Trophoblast cell (in vitro differentiated cells and primary cell): Measurements from ENCODE around the gene NENF.

Experiments
- DNase-seq, 2 donors: peaks; one replicate each; pipeline ENCODE4 v3.0.0-alpha.2; 2016
- H2AFZ ChIP-seq: 2 replicates; pipeline ENCODE4 v1.6.1; 2013; ENCODE audit warnings: low read length, moderate library complexity, mild to moderate bottlenecking; ENCODE audit not compliant: insufficient read depth, poor library complexity
- H2AK5ac ChIP-seq: 2 replicates; pipeline ENCODE4 v1.6.1; 2013; ENCODE audit warnings: mild to moderate bottlenecking, low read length
- H2BK120ac ChIP-seq: 2 replicates; pipeline ENCODE4 v1.6.1; 2013; ENCODE audit warnings: low read length, mild to moderate bottlenecking, moderate library complexity; ENCODE audit not compliant: insufficient read depth, poor library complexity
- H2BK12ac ChIP-seq: 2 replicates; pipeline ENCODE4 v1.6.1; 2013; ENCODE audit warnings: mild to moderate bottlenecking, low read length, moderate library complexity
- H2BK5ac ChIP-seq: 2 replicates; pipeline ENCODE4 v1.6.1; 2013; ENCODE audit warnings: low read length, low read depth, moderate library complexity, mild to moderate bottlenecking; ENCODE audit not compliant: poor library complexity
- H3K14ac ChIP-seq: 2 replicates; pipeline ENCODE4 v1.6.1; 2013; ENCODE audit warnings: mild to moderate bottlenecking, low read length
- H3K18ac ChIP-seq: 2 replicates; pipeline ENCODE4 v1.6.1; 2013; ENCODE audit warnings: mild to moderate bottlenecking, low read length
- H3K23ac ChIP-seq: 2 replicates; pipeline ENCODE4 v1.6.1; 2013; ENCODE audit warnings: low read length
- H3K27ac ChIP-seq: 2 replicates; pipeline ENCODE4 v1.5.1; 2013; ENCODE audit warnings: low read depth, mild to moderate bottlenecking, inconsistent platforms, low read length, moderate library complexity
- H3K27me3 ChIP-seq: 2 replicates; pipeline ENCODE4 v1.6.1; 2013; ENCODE audit warnings: inconsistent platforms, mild to moderate bottlenecking, low read length, moderate library complexity; ENCODE audit not compliant: insufficient read depth
- H3K36me3 ChIP-seq, 2 experiments: 1 replicate in 1 of 2; 2 replicates in 1 of 2; pipeline ENCODE4 v1.6.1; 2013; ENCODE audit warnings: low read length in 2 of 2, mild to moderate bottlenecking in 2 of 2, moderate library complexity in 1 of 2; ENCODE audit not compliant: insufficient read depth in 2 of 2, control insufficient read depth in 1 of 2
- H3K4ac ChIP-seq: 2 replicates; pipeline ENCODE4 v1.6.1; 2013; ENCODE audit warnings: low read depth, mild to moderate bottlenecking, low read length, moderate library complexity
- H3K4me1 ChIP-seq, 2 experiments: 1 replicate in 1 of 2; 2 replicates in 1 of 2; pipeline ENCODE4 v1.6.1; 2013; ENCODE audit warnings: low read length in 2 of 2, mild to moderate bottlenecking in 2 of 2, moderate library complexity in 1 of 2; ENCODE audit not compliant: insufficient read depth in 2 of 2, control insufficient read depth in 1 of 2
- H3K4me2 ChIP-seq: 2 replicates; pipeline ENCODE4 v1.6.1; 2013; ENCODE audit warnings: inconsistent platforms, mild to moderate bottlenecking, low read length, moderate library complexity
- H3K4me3 ChIP-seq: 2 replicates; pipeline ENCODE4 v1.5.1; 2013; ENCODE audit warnings: mild to moderate bottlenecking, low read depth, low read length, inconsistent platforms
- H3K79me1 ChIP-seq: one replicate; pipeline ENCODE4 v1.6.1; 2013; ENCODE audit warnings: low read length
- H3K79me2 ChIP-seq: 2 replicates; pipeline ENCODE4 v1.6.1; 2013; ENCODE audit warnings: low read length, mild to moderate bottlenecking; ENCODE audit not compliant: control insufficient read depth, insufficient read depth, poor library complexity
- H3K9ac ChIP-seq: 2 replicates; pipeline ENCODE4 v1.6.1; 2013; ENCODE audit warnings: mild to moderate bottlenecking, low read length
- H3K9me3 ChIP-seq: 2 replicates; pipeline ENCODE4 v1.6.1; 2013; ENCODE audit warnings: low read depth, mild to moderate bottlenecking, control low read depth, inconsistent platforms, low read length; ENCODE audit not compliant: insufficient read depth
- H4K12ac ChIP-seq: 2 replicates; pipeline ENCODE4 v1.6.1; 2013; ENCODE audit warnings: low read depth, mild to moderate bottlenecking, low read length, moderate library complexity
- H4K8ac ChIP-seq: 2 replicates; pipeline ENCODE4 v1.6.1; 2013; ENCODE audit warnings: low read depth, mild to moderate bottlenecking, low read length, moderate library complexity
- H4K91ac ChIP-seq: one replicate; pipeline ENCODE4 v1.6.1; 2013; ENCODE audit warnings: low read depth, mild to moderate bottlenecking, low read length, moderate library complexity
- WGBS: extraction: QIAGEN DNeasy Blood & Tissue Kit; methylation state at CpG from one replicate; pipeline ENCODE4 v1.1.7; 2013; ENCODE audit warnings: missing lambda C conversion rate; ENCODE audit not compliant: insufficient read length, insufficient coverage; ENCODE audit errors: extremely low coverage; 5-methylcytosine and 5-hydroxymethylcytosine counted together

NENF gene

DNA sequence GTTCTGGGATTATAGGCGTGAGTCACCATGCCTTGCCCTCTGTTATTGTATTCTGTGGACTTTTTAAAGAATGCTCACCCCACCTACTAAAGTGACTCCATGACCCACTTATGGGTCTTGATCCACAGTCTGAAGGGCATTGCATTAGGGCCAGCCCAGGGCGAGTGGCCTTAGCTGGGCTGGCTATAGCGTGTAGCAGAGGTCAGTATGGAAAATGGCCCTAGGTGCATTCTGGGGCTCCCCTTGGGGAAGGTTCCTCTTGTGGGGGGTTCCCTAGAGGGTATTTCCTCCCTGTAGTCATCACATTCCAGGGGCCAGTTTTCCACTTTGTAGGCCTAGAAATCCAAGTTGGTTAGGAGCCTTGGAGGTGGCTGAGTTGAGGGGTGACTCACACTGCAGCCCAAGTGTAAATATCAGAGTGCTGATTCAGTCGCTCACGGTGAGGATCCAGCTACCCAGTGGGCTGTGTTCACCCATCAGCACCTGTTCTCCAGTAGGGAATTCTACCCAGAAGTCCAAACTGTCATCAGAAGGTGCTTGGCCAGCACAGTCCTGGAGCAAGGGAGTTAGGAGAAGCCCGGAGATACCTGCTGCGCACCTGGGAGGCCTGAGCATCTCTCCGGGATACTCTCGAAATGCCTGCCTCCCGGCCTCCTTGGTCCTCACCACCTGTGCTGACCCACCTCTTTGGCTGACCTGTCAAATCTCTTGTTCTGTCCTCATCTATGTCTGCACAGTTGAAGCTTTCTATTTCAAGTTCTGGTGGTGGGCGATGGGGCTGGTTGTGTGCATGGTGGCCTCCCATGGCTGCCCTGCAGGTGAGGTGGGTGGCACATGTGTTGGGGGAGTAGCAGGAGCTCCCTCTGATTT, 52.2 kb downstream of the NENF start:
- H3K4me2 ChIP-seq, result no peak overlapping the region
- H3K27ac ChIP-seq, result peak overlapping the region; percentile 80
- peak overlapping the region; percentile 44 for H2AK5ac ChIP-seq
- H3K23ac ChIP-seq, result no peak overlapping the region
- H2AFZ ChIP-seq, result no peak overlapping the region
- no peaks in the 10 kb centered on the region for H3K36me3 ChIP-seq
- peak overlapping the region; percentile 18 for H3K18ac ChIP-seq
- H4K8ac ChIP-seq, result no peak overlapping the region
- H3K14ac ChIP-seq, result peak overlapping the region; percentile 55
- peaks cover 32 to 42% of the 10 kb centered on the region in 2 experiments for H3K4me1 ChIP-seq
- DNase-seq, result peak in 1 of 2 donors; percentile 51
- H3K27me3 ChIP-seq, result no peaks in the 10 kb centered on the region
- peaks cover 27% of the 10 kb centered on the region for H3K79me1 ChIP-seq
- no CpG with 5 or more reads among the region's 11 CpGs for WGBS
- H2BK120ac ChIP-seq, result peak overlapping the region; percentile 29
- peak overlapping the region; percentile 16 for H3K4ac ChIP-seq
- H4K91ac ChIP-seq, result peak overlapping the region; percentile 71
- peak overlapping the region; percentile 13 for H2BK5ac ChIP-seq
- no peaks in the 10 kb centered on the region for H3K9me3 ChIP-seq
- no peak overlapping the region for H3K4me3 ChIP-seq
- no peak overlapping the region for H3K9ac ChIP-seq
- peak overlapping the region; percentile 52 for H2BK12ac ChIP-seq
- no peak overlapping the region for H4K12ac ChIP-seq
- H3K79me2 ChIP-seq, result no peaks in the 10 kb centered on the region

DNA sequence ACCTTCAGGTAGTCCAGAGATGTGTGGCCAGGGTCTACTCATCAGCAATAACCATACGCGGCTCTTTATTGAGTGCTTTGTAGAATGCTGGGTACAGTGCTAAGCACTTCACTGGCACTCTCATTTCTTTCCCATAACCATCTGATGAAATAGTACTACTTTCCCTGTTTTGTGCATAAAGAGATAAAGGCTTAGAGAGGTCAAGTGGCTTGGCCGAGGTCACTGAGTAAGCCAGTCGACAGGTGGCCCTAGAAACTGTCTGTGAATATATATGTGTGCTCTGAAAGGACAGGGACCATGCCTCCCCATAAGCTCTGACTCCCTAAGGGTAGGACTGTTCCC, 52.8 kb downstream of the NENF start:
- Histone ChIP-seq H3K79me1 (peaks cover 27% of the 10 kb centered on the region), H3K27ac (peak overlapping the region; percentile 80), H3K4me1 (peaks cover 32 to 42% of the 10 kb centered on the region in 2 experiments), H3K9ac (no peak overlapping the region), H3K23ac (no peak overlapping the region), H3K27me3 (no peaks in the 10 kb centered on the region), H2AFZ (peak overlapping the region; percentile 42), H3K14ac (peak overlapping the region; percentile 59), H2BK5ac (peak overlapping the region; percentile 81), H3K79me2 (no peaks in the 10 kb centered on the region), H3K4ac (peak overlapping the region; percentile 16), H4K12ac (no peak overlapping the region), H2AK5ac (peak overlapping the region; percentile 57), H2BK12ac (peak overlapping the region; percentile 52), H4K8ac (peak overlapping the region; percentile 48), H2BK120ac (peak overlapping the region; percentile 65), H3K9me3 (no peaks in the 10 kb centered on the region), H3K18ac (peak overlapping the region; percentile 66), H4K91ac (peak overlapping the region; percentile 71), H3K36me3 (no peaks in the 10 kb centered on the region), H3K4me3 (no peak overlapping the region), H3K4me2 (peak overlapping the region; percentile 4)
- no peak for DNase-seq
- WGBS, result no CpG with 5 or more reads among the region's 4 CpGs

DNA sequence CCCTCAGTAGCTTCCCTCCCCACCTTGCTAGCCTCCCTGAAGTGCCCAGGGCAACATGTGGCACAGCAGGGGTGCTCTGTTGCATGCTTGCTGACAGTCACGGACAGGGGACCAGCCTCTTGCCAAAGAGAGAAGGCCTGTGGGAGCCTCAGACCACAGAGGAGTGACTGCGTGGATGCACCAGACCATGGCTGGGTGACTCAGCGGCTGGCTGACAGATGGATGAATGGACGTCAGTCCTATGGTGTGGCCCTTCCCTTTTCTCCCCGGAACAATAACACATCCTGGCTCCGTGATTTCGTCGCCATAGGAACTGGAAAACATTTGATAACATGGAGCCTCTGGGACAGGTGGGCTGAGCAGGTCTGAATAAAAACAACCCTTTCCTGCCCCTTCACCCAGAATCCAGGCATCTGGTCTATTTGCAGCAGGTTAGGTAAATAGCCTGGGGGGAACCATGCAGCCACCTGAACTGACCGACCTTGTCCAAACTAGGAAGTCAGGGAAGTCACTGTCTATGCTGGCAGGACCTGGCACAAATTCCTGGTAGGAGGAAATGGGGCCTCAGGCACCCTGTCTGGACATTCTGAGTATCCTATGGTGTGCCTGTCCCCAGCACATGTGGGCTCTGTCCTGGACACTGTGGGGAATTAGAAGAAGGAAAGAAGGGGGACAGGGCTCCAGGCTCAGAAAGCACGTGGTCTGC, 53.3 kb downstream of the NENF start:
- H3K18ac ChIP-seq, result peak overlapping the region; percentile 66
- peak overlapping the region; percentile 95 for H2BK12ac ChIP-seq
- H4K8ac ChIP-seq, result peak overlapping the region; percentile 48
- peak overlapping the region; percentile 71 for H2BK120ac ChIP-seq
- no peak overlapping the region for H3K4me3 ChIP-seq
- H3K14ac ChIP-seq, result peak overlapping the region; percentile 63
- peak overlapping the region; percentile 57 for H2AK5ac ChIP-seq
- H3K27ac ChIP-seq, result peak overlapping the region; percentile 86
- H3K79me2 ChIP-seq, result no peaks in the 10 kb centered on the region
- H3K9ac ChIP-seq, result no peak overlapping the region
- H3K36me3 ChIP-seq, result no peaks in the 10 kb centered on the region
- no peaks in the 10 kb centered on the region for H3K27me3 ChIP-seq
- H3K79me1 ChIP-seq, result peaks cover 30% of the 10 kb centered on the region
- WGBS, result no CpG with 5 or more reads among the region's 10 CpGs
- DNase-seq, result peak; percentile 99 to 100
- no peak overlapping the region for H3K4ac ChIP-seq
- H4K12ac ChIP-seq, result no peak overlapping the region
- peak overlapping the region; percentile 26 for H3K4me2 ChIP-seq
- H3K9me3 ChIP-seq, result no peaks in the 10 kb centered on the region
- peak overlapping the region; percentile 91 for H2BK5ac ChIP-seq
- H3K23ac ChIP-seq, result no peak overlapping the region
- peaks cover 32 to 42% of the 10 kb centered on the region in 2 experiments for H3K4me1 ChIP-seq
- peak overlapping the region; percentile 42 for H2AFZ ChIP-seq
- H4K91ac ChIP-seq, result peak overlapping the region; percentile 87

DNA sequence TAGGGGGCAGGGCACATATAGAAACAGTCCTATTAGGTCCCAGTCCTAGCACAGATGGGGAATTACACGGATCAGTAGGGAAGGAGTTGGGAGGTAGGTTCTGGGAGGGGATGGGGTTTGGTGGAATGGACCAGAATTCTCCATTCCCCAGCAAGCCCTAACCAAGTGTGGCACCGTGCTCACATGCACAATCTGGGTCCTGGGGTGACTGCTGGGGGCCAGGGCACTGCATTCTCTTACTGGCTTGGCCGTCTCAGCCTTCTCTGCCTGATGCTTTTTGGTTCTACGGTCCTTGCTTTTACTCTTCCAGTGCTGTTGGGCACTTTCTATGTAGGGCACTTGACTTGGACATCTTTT, 53.9 kb downstream of the NENF start:
- Histone ChIP-seq H3K27me3 (no peaks in the 10 kb centered on the region), H2BK5ac (peak overlapping the region; percentile 91), H4K8ac (peak overlapping the region; percentile 40), H3K14ac (peak overlapping the region; percentile 63), H2AK5ac (no peak overlapping the region), H2BK12ac (peak overlapping the region; percentile 95), H3K27ac (peak overlapping the region; percentile 86), H2AFZ (no peak overlapping the region), H3K36me3 (no peaks in the 10 kb centered on the region), H3K79me2 (no peaks in the 10 kb centered on the region), H3K23ac (no peak overlapping the region), H3K4ac (peak overlapping the region; percentile 8), H3K18ac (peak overlapping the region; percentile 40), H4K12ac (no peak overlapping the region), H3K4me2 (peak overlapping the region; percentile 26), H4K91ac (peak overlapping the region; percentile 87), H2BK120ac (peak overlapping the region; percentile 71), H3K4me3 (no peak overlapping the region), H3K4me1 (peaks cover 32 to 42% of the 10 kb centered on the region in 2 experiments), H3K9me3 (no peaks in the 10 kb centered on the region), H3K9ac (no peak overlapping the region), H3K79me1 (peaks cover 30% of the 10 kb centered on the region)
- no peak for DNase-seq
- no CpG with 5 or more reads among the region's 4 CpGs for WGBS
